GM18505 (cell line): ENCODE results near the gene LRRC70.
"Not testable (repeated sequence)": the region's sequence is repeated elsewhere in the genome, so short reads cannot be mapped to it uniquely, and the experiment has no call there.

Experiments
- ATAC-seq: cut with Tn5 transposase; IDR thresholded peaks from one replicate; pipeline ENCODE4 v1.9.1; 2021; ENCODE audit not compliant: unreplicated experiment
- POLR2A ChIP-seq: IDR thresholded peaks from 4 replicates; pipeline ENCODE4 v1.6.1; 2011; ENCODE audit warnings: borderline replicate concordance; ENCODE audit not compliant: insufficient read depth, insufficient read length; ENCODE audit errors: extremely low read depth

Gene LRRC70

DNA sequence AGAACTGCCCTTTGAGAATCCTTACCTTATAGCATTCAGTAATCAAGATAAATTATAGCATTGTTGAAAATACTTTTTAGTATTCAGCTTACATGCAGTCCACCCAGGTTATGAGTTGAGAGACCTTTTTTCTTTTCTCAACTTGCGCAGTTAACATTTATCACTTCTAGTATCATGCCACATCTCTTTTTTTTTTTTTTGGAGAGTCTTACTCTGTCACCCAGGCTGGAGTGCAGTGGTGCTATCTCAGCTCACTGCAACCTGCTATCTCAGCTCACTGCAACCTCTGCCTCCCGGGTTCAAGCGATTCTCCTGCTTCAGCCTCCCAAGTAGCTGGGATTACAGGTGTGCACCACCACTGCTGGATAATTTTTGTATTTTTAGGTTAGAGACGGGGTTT is 29.0 kb downstream of the LRRC70 start:
- ATAC-seq = no peak
- no peak for TF ChIP-seq POLR2A

DNA sequence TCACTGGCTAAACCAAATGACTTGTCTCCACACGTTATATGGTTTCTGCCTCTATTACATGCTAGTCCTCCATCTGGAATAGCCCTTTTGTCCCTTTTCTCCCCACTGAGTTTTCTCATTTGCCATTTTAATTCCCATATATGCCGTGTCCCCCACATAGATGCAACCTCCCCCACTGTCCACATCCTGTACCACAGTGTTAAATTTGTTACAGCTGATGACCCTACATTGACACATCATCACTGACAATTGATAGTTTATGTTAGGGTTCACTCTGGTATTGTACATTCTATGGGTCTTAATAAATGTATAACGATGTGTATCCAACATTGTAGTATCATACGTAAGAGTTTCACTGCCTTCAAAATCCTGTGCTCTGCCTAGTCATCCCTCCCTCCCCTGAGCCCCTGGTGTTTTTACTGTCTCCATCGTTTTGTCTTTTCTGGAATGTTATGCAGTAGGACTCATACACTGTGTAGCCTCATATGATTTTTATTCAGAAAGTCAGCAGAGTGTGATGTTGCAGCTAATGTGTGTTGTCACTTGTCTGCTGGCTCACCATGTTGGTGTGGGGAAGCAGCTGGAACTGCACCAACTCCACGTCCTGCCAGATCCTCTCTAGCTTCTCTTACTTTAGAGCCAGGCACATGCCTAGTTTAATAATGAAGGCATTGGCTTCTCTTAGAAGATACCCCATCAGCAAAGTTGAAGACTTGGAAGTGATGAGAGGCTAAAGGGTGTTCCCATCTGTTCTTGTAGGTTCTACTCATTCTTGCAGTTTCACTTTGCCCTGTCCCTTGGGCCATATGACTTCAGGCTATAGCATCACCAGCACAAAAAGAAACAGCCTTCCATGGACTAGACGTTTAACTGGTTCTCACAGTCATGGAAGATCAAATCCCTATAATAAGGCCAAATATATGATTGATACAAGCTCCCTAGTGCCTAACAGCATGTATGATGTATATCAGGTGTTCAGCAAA is 30.2 kb downstream of the LRRC70 start:
- no peak for ATAC-seq
- no peak for TF ChIP-seq POLR2A

DNA sequence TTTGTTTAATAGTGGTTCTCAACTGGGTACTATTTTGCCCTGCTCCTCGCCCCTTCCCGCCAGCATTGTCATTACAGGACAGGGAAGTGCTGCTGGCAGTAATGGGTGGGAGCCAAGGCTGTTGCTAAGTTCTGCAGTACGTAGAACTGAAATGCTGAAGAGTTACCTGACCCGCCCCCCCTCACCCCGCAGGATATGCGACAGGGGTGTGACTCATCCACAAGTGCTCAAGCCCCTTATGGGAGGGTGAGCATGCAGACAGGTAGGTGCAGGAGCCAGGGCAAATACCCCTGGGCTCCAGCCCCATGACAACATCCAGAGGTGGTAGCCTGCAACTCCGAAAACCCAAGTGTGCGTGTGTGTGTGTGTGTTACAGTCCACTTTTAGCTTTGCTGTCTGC is 35.7 kb downstream of the LRRC70 start:
- ATAC-seq = no peak
- no peak for TF ChIP-seq POLR2A

DNA sequence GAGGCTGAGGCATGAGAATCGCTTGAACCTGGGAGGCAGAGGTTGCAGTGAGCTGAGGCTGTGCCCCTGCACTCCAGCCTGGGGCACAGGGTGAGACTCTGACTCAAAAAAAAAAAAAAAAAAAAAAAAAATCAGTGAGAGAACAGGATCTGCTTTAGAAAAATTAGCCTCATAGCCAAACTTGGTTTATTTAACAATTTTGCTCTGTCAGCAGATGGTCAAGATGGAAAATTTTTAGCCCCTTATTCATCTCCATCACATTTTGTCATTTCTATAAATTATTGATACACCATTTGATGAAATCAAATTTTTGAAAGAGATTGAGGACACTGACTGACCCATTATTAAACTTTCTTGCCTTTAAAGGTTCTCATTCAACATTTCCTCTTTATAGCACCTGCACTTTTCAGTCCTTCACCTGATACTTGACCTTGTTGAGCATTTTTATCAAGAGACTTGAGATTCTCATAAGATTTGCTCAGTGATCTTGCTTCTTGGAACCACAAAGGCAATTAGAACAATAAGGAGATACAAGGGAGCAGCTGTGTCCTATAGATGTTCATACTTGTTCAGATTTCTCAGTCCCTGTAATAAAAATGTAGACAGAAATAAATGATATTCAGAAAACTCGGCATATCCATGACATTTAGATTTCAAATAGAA is 38.1 kb downstream of the LRRC70 start:
- TF ChIP-seq POLR2A = no peak
- ATAC-seq = no peak

DNA sequence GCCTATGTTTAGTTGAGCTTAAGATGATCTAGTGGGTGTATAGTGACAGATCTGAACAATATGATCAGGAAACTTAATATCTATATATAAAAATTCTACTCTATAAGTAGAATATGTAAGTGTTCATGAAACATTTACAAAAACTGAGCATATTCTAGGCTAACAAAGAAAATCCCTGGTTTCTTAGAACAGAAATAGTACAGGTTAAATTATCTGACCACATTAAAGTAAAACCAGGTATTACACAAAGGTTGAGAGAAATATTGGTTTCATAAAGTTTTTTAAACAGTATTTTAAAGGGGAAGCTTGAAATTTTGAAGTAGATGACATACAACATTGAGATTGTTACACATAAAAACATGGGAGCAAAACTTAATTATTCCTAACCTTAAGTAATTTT is 39.3 kb downstream of the LRRC70 start:
- no peak for TF ChIP-seq POLR2A

DNA sequence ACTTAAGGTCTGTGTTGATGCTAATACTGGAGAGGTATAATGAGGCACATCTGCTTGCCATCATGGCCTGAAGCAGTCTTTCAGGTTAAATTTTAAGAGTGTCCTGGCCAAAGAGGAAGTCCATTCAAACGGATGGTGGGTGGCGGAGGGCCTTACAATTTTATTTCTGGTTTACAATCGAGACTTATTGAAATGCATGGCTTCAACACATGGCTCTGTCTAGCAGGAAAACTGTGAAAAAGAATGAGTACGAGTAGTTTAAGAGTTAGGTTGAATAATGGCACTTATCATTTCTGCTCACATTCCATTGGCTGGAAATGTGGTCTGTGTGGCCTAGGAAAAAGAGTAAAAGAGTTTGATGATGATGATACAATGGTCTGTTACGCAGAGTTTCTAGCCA is 42.1 kb downstream of the LRRC70 start:
- TF ChIP-seq POLR2A = no peak
- no peak for ATAC-seq

More for the DNA sequence above, 39.3 kb downstream of the LRRC70 start:
- ATAC-seq = no peak

DNA sequence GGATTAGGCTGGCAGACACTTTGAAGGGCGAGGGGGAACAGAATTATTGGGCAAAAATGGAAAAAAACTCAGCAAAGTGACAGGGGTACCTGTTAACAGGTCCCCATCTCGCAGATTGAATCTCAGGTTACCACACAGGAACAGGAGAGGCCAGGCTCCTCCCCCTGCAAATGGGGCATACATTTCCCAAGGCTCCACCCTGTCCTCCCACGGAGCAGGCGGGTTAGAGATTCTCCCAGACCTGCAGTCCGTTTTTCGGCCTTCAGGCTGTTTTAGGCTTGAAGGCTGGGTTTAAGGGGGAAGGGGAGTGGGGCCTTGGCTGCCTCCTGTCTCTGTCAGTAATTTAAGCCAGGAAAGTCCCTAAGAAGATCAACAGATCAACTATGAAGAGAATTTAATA is 42.7 kb downstream of the LRRC70 start:
- no peak for ATAC-seq
- TF ChIP-seq POLR2A = no peak

DNA sequence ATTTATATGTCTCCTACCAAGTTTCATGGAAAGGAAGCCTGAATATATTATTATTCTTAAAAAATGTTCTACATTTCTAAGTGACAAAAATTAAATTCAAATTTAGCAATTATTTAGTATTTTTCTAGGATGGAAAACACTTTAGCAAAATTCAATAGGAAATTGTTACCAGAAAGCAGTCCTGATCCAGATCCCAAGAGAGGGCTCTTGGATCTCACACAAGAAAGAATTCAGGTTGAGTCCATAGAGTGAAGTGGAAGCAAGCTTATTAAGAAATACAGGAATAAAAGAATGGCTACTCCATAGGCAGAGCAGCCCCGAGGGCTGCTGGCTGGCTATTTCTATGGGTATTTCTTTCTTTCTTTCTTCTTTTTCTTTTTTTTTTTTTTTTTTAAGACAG is 44.7 kb downstream of the LRRC70 start:
- ATAC-seq = no peak
- TF ChIP-seq POLR2A = no peak

DNA sequence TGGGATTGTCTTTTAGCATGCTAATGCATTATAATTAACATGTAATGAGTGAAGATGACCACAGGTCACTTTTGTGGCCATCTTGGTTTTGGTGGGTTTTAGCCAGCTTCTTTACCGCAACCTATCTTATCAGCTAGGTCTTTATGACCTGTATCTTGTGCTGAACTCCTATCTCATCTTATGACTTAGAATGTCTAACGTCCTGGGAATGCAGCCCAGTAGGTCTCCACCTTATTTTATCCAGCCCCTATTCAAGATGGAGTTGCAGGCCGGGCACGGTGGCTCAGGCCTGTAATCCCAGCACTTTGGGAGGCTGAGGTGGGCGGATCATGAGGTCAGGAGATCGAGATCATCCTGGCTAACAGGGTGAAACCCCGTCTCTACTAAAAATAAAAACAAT is 45.8 kb downstream of the LRRC70 start:
- not testable (repeated sequence) for ATAC-seq

DNA sequence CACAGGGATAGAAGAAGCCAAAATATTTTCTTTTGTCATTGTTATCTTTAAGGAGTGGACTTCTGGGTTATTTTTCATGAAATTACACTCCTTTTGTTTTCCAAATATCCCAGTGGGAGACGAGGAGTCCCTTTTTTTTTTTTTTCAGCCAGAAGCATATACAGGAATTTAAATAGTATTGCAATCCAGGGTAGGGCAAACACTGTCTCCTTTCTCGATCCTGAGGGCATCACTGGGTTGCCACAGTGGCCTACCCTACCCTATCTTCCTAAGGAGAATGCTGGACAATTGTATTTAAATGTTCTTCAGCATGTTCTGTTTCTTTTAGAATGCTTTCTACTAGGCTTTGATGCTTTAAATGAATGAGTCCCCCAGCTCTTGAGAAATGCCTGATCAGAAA is 47.9 kb downstream of the LRRC70 start:
- TF ChIP-seq POLR2A = no peak
- no peak for ATAC-seq

DNA sequence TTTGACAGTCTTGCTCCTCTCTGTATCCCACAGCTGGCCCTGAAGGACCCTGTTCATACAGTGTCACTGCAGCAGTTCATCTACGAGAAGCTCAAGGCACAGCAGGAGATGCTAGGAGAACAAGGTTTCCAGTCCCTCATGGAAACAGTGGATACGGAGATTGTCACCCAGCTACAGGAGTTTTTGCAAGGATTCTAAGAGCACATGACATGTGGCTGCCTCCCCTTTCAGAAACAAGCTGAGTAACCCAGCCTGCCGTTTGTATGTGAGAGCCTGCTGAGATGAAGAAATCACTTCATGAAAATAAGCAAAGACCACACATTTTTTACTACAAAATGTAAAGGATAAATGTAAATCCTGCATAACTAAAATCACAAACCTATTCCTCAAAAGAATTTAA is 48.5 kb downstream of the LRRC70 start:
- TF ChIP-seq POLR2A = no peak
- ATAC-seq = no peak

DNA sequence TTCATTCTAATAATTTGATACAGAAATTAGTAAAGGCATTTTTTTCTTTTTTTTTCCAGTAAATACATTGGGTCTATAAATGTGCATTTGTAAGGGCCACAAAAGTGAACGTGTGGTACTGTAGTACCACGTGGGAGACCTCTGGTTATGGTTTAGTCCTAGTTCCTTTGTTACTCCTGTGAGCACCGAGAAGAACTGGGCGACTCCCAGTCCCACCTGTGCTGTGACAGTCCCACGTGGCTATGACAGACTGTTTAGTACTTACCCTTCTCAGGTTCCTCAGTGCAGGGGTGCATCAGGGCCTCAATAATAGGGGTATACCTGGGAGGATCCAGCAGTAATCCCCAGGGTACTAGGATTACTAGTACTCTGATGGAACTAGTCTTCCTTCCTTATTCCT is 49.3 kb downstream of the LRRC70 start:
- no peak for ATAC-seq
- no peak for TF ChIP-seq POLR2A
